IMR-90 (cell line): ENCODE data around the gene FER. TPM values are rescaled to one million over a fixed set of nuclear protein-coding genes. Genes with fewer than 3 reads are reported as not detected.

Experiments
- ATAC-seq: fragments of 200-7000 bp; cut with Tn5 transposase; 2 replicates; pipeline ENCODE4 v1.9.1; 2020; ENCODE audit warnings: low read depth, mild to moderate bottlenecking, moderate library complexity
- BruUV-seq: library from RNA; stranded (reverse); fragments of 400-500 nt; replicated peaks from 2 replicates; lab custom pipeline; 2021; lab: Mats Ljungman, UMichigan
- CTCF ChIA-PET: fragments of 300-600 bp; formaldehyde crosslinking; extraction: SDS; loops from one replicate; lab custom pipeline; 2021; ENCODE audit warnings: antibody characterized with exemption; lab: Yijun Ruan, JAX
- POLR2A ChIA-PET: fragments of 300-600 bp; sonication (Branson Sonifier 250); formaldehyde crosslinking; loops from one replicate; lab custom pipeline; 2022; ENCODE audit warnings: antibody characterized with exemption; ENCODE audit not compliant: unreplicated experiment; lab: Charles Lee
- DNase-seq: peaks from one replicate; pipeline ENCODE4 v3.0.0; 2013
- H2AFZ ChIP-seq: replicated peaks from 2 replicates; pipeline ENCODE3; 2013; ENCODE audit warnings: low read length, mild to moderate bottlenecking; ENCODE audit not compliant: poor library complexity
- H2AK5ac ChIP-seq: 2 replicates; pipeline ENCODE4 v1.6.1; 2013; ENCODE audit warnings: low read depth, low read length, inconsistent platforms
- H2AK9ac ChIP-seq: replicated peaks from 2 replicates; pipeline ENCODE3; 2013; ENCODE audit warnings: mild to moderate bottlenecking, low read depth, low read length, moderate library complexity; ENCODE audit not compliant: poor library complexity
- H2BK120ac ChIP-seq: 2 replicates; pipeline ENCODE4 v1.6.1; 2013; ENCODE audit warnings: low read depth, low read length, inconsistent platforms
- H2BK15ac ChIP-seq: 3 replicates; pipeline ENCODE4 v1.6.1; 2013; ENCODE audit warnings: low read depth, low read length, inconsistent platforms
- H2BK20ac ChIP-seq: 2 replicates; pipeline ENCODE4 v1.6.1; 2013; ENCODE audit warnings: low read depth, mild to moderate bottlenecking, inconsistent platforms, low read length, moderate library complexity
- H2BK5ac ChIP-seq: 2 replicates; pipeline ENCODE4 v1.6.1; 2013; ENCODE audit warnings: mild to moderate bottlenecking, low read depth, low read length, inconsistent platforms; ENCODE audit not compliant: poor library complexity, severe bottlenecking
- H3K14ac ChIP-seq: replicated peaks from 2 replicates; pipeline ENCODE4 v1.6.1; 2013; ENCODE audit warnings: low read depth, low read length, inconsistent platforms
- H3K18ac ChIP-seq: 2 replicates; pipeline ENCODE4 v1.6.1; 2013; ENCODE audit warnings: low read depth, low read length, control low read depth
- H3K23ac ChIP-seq: 2 replicates; pipeline ENCODE4 v1.6.1; 2013; ENCODE audit warnings: low read depth, low read length, inconsistent platforms
- H3K27ac ChIP-seq: 2 replicates; pipeline ENCODE4 v1.5.1; 2013; ENCODE audit warnings: mild to moderate bottlenecking, control low read depth, low read length; ENCODE audit not compliant: insufficient read depth
- H3K27me3 ChIP-seq: 2 replicates; pipeline ENCODE4 v1.6.1; 2013; ENCODE audit warnings: low read length; ENCODE audit not compliant: control insufficient read depth, insufficient read depth
- H3K36me3 ChIP-seq: 2 replicates; pipeline ENCODE4 v1.6.1; 2013; ENCODE audit warnings: low read length, mixed read lengths; ENCODE audit not compliant: control insufficient read depth, insufficient read depth
- H3K4ac ChIP-seq: 2 replicates; pipeline ENCODE4 v1.6.1; 2013; ENCODE audit warnings: low read depth, low read length, inconsistent platforms
- H3K4me1 ChIP-seq: 2 replicates; pipeline ENCODE4 v1.6.1; 2013; ENCODE audit warnings: low read length, mixed read lengths; ENCODE audit not compliant: control insufficient read depth, insufficient read depth
- H3K4me2 ChIP-seq: 2 replicates; pipeline ENCODE4 v1.6.1; 2013; ENCODE audit warnings: low read depth, mild to moderate bottlenecking, control low read depth, low read length, moderate library complexity
- H3K4me3 ChIP-seq: 2 replicates; pipeline ENCODE4 v1.5.1; 2013; ENCODE audit warnings: low read depth, mild to moderate bottlenecking, control low read depth, low read length, moderate library complexity; ENCODE audit not compliant: insufficient read depth
- H3K56ac ChIP-seq: 2 replicates; pipeline ENCODE4 v1.6.1; 2013; ENCODE audit warnings: low read length, inconsistent platforms; ENCODE audit not compliant: insufficient read depth; ENCODE audit errors: extremely low read depth
- H3K79me1 ChIP-seq, 2 experiments: 2 replicates each; pipeline ENCODE4 v1.6.1; 2013; ENCODE audit warnings: low read length in 2 of 2, inconsistent platforms in 1 of 2, low read depth in 1 of 2
- H3K9ac ChIP-seq: 2 replicates; pipeline ENCODE4 v1.6.1; 2013; ENCODE audit warnings: low read depth, low read length, control low read depth
- H3K9me1 ChIP-seq: 2 replicates; pipeline ENCODE4 v1.6.1; 2013; ENCODE audit warnings: low read length, inconsistent platforms; ENCODE audit not compliant: insufficient read depth
- H3K9me3 ChIP-seq: 2 replicates; pipeline ENCODE4 v1.6.1; 2013; ENCODE audit warnings: low read length; ENCODE audit not compliant: control insufficient read depth, insufficient read depth
- H4K20me1 ChIP-seq: 2 replicates; pipeline ENCODE4 v1.6.1; 2013; ENCODE audit warnings: low read length, inconsistent platforms; ENCODE audit not compliant: insufficient read depth
- H4K5ac ChIP-seq: 2 replicates; pipeline ENCODE4 v1.6.1; 2013; ENCODE audit warnings: mild to moderate bottlenecking, low read depth, low read length, control low read depth
- H4K8ac ChIP-seq, 2 experiments: 2 replicates each; pipeline ENCODE4 v1.6.1; 2013; ENCODE audit warnings: low read depth in 2 of 2, low read length in 2 of 2, control low read depth in 1 of 2, inconsistent platforms in 1 of 2
- H4K91ac ChIP-seq: 2 replicates; pipeline ENCODE4 v1.6.1; 2013; ENCODE audit warnings: low read depth, low read length, inconsistent platforms; ENCODE audit not compliant: insufficient read depth
- MAZ ChIP-seq: IDR thresholded peaks from 2 replicates; pipeline ENCODE4 v1.6.1; 2012; ENCODE audit warnings: low read depth, mild to moderate bottlenecking, low read length, improper control_type of control experiment, moderate library complexity, borderline replicate concordance
- USF2 ChIP-seq: fragments of 150-350 bp; IDR thresholded peaks from 2 replicates; pipeline ENCODE4 v1.6.1; 2017; ENCODE audit warnings: mild to moderate bottlenecking, antibody characterized with exemption, low read length, low read depth
- WGBS, 2 experiments: methylation state at CpG; one replicate each; pipeline versions ENCODE4 v1.1.5 to v1.1.7; 2013; ENCODE audit warnings: missing lambda C conversion rate in 2 of 2; ENCODE audit not compliant: insufficient read length in 1 of 2; ENCODE audit errors: extremely low coverage in 2 of 2; 5-methylcytosine and 5-hydroxymethylcytosine counted together
- dilution Hi-C: fragments of 300-500 bp; cut with HindIII; formaldehyde crosslinking; loops from one replicate; pipeline ENCODE4 v1.14.3; 2018; ENCODE audit warnings: low sequenced_read_pairs; ENCODE audit not compliant: unreplicated experiment
- in situ Hi-C: fragments of 300-500 bp; cut with MboI; formaldehyde crosslinking; loops from 3 replicates; pipeline ENCODE4 v1.14.3; 2019; ENCODE audit warnings: low sequenced_read_pairs, inconsistent platforms, mixed read lengths
- intact Hi-C: fragments of 100-400 bp; cut with micrococcal nuclease; formaldehyde crosslinking; loops from 2 replicates; pipeline ENCODE4 v1.10.0; 2022
- polyA plus RNA-seq, 3 experiments: library from polyadenylated mRNA; depleted of rRNA; stranded (reverse); fragments of >200 nt; gene quantifications; 2 replicates each; pipeline ENCODE4 v1.2.3, GENCODE V29; 2012; ENCODE audit warnings: low replicate concordance in 1 of 3
- total RNA-seq: library from RNA; depleted of rRNA; stranded (reverse); fragments of >200 nt; gene quantifications from 2 replicates; pipeline ENCODE4 v1.2.3, GENCODE V29; 2012
- TF ChIP-seq, protein P1 (sequence below): fragments of 150-350 bp; IDR thresholded peaks from 2 replicates; pipeline ENCODE4 v1.6.1; 2016; ENCODE audit warnings: low read depth, mild to moderate bottlenecking, low read length, moderate library complexity, borderline replicate concordance

The FER gene
- total and polyA plus RNA-seq, 2 of the 4 experiments (the other 2 are of a cell fraction), result 3.5 to 32.4 TPM

DNA sequence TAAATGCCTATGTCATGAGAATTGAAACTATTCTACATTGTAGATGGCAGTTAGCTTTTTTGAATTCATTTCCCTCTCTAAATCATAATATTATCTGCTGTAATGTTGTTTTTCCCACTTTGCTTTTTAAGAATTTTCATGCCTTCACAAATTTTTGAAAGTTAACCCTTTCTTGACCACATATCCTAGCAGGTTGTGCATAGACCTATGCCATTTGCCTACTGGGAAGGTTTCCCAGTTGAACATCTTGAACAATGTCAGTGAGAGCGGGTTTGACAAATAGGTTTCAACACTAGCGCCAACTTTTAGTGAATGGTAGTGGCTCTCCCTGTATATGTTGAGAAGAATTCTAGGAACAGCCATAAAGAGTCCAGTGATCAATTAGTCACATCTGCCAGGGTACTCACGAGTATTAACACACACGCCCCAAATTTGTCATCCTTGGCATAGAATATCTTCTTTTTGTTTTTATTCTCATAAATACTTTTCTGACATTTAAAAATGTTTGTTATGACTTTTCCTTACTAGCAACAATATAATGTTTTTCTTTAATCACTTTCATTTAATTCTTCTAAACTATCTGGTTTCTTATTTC lies 354.5 kb downstream of the FER start:
- no peaks in the 10 kb centered on the region for H3K9me1 ChIP-seq
- no peak overlapping the region for H2AFZ ChIP-seq
- no peak overlapping the region for H3K14ac ChIP-seq
- no CpG with 5 or more reads among the region's 4 CpGs for WGBS, 2 experiments
- no peaks in the 10 kb centered on the region for H4K20me1 ChIP-seq
- peaks cover 0 to 4% of the 10 kb centered on the region in 2 experiments; a peak in 1 of 4 replicates for H3K79me1 ChIP-seq
- no peaks in the 10 kb centered on the region for H3K36me3 ChIP-seq
- ATAC-seq (no peak), DNase-seq (no peak)
- H2AK9ac ChIP-seq, result no peak overlapping the region
- no peak overlapping the region for H4K8ac ChIP-seq
- ChIA-PET CTCF (no interaction called here), POLR2A (no interaction called here)
- H3K56ac ChIP-seq, result no peak overlapping the region
- no peak overlapping the region for H2AK5ac ChIP-seq
- no peak overlapping the region for H4K5ac ChIP-seq
- no peak overlapping the region for H3K4me2 ChIP-seq
- no peak overlapping the region for H2BK120ac ChIP-seq
- no peak overlapping the region for H4K91ac ChIP-seq
- no peak overlapping the region for H3K9ac ChIP-seq
- H3K4me3 ChIP-seq, result no peak overlapping the region
- BruUV-seq, result no TSS peak
- dilution Hi-C loops (no loop called here), in situ Hi-C loops (no loop called here), intact Hi-C loops (loop anchor here (2.0 kb wide), 1 partner anchor 13 kb away; no protein-coding TSS in a partner anchor)
- H3K4ac ChIP-seq, result no peak overlapping the region
- H2BK15ac ChIP-seq, result no peak overlapping the region
- H3K27ac ChIP-seq, result no peak overlapping the region
- H3K9me3 ChIP-seq, result no peaks in the 10 kb centered on the region
- TF ChIP-seq, protein P1, sequence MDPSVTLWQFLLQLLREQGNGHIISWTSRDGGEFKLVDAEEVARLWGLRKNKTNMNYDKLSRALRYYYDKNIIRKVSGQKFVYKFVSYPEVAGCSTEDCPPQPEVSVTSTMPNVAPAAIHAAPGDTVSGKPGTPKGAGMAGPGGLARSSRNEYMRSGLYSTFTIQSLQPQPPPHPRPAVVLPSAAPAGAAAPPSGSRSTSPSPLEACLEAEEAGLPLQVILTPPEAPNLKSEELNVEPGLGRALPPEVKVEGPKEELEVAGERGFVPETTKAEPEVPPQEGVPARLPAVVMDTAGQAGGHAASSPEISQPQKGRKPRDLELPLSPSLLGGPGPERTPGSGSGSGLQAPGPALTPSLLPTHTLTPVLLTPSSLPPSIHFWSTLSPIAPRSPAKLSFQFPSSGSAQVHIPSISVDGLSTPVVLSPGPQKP, result no peak
- TF ChIP-seq MAZ (no peak), USF2 (no peak)
- no peaks in the 10 kb centered on the region for H3K27me3 ChIP-seq
- H3K4me1 ChIP-seq, result peaks cover 1% of the 10 kb centered on the region; the same call in 1 of the 2 replicates
- no peak overlapping the region for H3K18ac ChIP-seq
- no peak overlapping the region for H2BK5ac ChIP-seq
- no peak overlapping the region for H3K23ac ChIP-seq
- H2BK20ac ChIP-seq, result no peak overlapping the region
